SU-DHL-6 (cell line): ENCODE data around the gene DTX3.
"Not testable (repeated sequence)": the region's sequence is repeated elsewhere in the genome, so short reads cannot be mapped to it uniquely, and the experiment has no call there.

Source experiments
- H2AFZ ChIP-seq: fragments of 200-600 bp; sonication (generic); 2 replicates; pipeline ENCODE4 v1.6.1; 2014; ENCODE audit warnings: low read depth, mild to moderate bottlenecking, moderate library complexity, mixed read lengths, antibody characterized with exemption, low read length; ENCODE audit not compliant: severe bottlenecking
- H3F3A ChIP-seq: fragments of 200-600 bp; shearing (Covaris generic); 2 replicates; pipeline ENCODE4 v1.6.0; 2016; ENCODE audit warnings: antibody characterized with exemption, mild to moderate bottlenecking; ENCODE audit not compliant: insufficient read depth
- H3K27ac ChIP-seq: fragments of 200-600 bp; sonication (generic); 2 replicates; pipeline ENCODE4 v1.5.1; 2016; ENCODE audit warnings: low read depth, mild to moderate bottlenecking, low read length, moderate library complexity, mixed read lengths
- H3K27me3 ChIP-seq: fragments of 200-600 bp; sonication (generic), shearing (Covaris generic); 2 replicates; pipeline ENCODE4 v1.6.0; 2014; ENCODE audit warnings: mild to moderate bottlenecking, low read length
- H3K36me3 ChIP-seq: fragments of 200-600 bp; sonication (generic); 2 replicates; pipeline ENCODE4 v1.6.1; 2014; ENCODE audit warnings: mild to moderate bottlenecking, low read length, mixed read lengths
- H3K4me2 ChIP-seq: fragments of 300-600, 200-600 bp; shearing (Covaris generic), sonication (generic); 2 replicates; pipeline ENCODE4 v1.6.0; 2014; ENCODE audit warnings: low read length, low read depth, mild to moderate bottlenecking; ENCODE audit not compliant: poor library complexity, severe bottlenecking
- H3K4me3 ChIP-seq: fragments of 200-600 bp; sonication (generic); 2 replicates; pipeline ENCODE4 v1.5.1; 2014; ENCODE audit warnings: antibody characterized with exemption, low read length, mild to moderate bottlenecking, mixed read lengths; ENCODE audit not compliant: insufficient read depth, poor library complexity, severe bottlenecking
- H3K79me2 ChIP-seq: fragments of 200-600 bp; sonication (generic); 2 replicates; pipeline ENCODE4 v1.6.1; 2014; ENCODE audit warnings: mild to moderate bottlenecking, low read length, moderate library complexity; ENCODE audit not compliant: insufficient read depth
- H3K9ac ChIP-seq: fragments of 200-600 bp; sonication (generic); 2 replicates; pipeline ENCODE4 v1.7.0; 2014; ENCODE audit warnings: mild to moderate bottlenecking, low read length
- H3K9me2 ChIP-seq: fragments of 200-600 bp; sonication (generic); replicated peaks from 2 replicates; pipeline ENCODE4 v1.6.1; 2014; ENCODE audit warnings: low read length; ENCODE audit not compliant: insufficient read depth
- H3K9me3 ChIP-seq: fragments of 200-600 bp; sonication (generic); 2 replicates; pipeline ENCODE4 v1.6.1; 2014; ENCODE audit warnings: low read length, mixed read lengths; ENCODE audit not compliant: insufficient read depth
- H4K20me1 ChIP-seq: fragments of 200-600 bp; sonication (generic); 2 replicates; pipeline ENCODE4 v1.6.1; 2014; ENCODE audit warnings: low read depth, mild to moderate bottlenecking, antibody characterized with exemption, low read length, moderate library complexity, mixed read lengths
- EZH2phosphoT487 ChIP-seq: fragments of 200-600 bp; sonication (generic), shearing (Covaris generic); conservative IDR thresholded peaks from 2 replicates; pipeline ENCODE4 v1.6.1; 2018; ENCODE audit warnings: mild to moderate bottlenecking, antibody characterized with exemption, low read length, moderate library complexity, mixed read lengths
- TF ChIP-seq, protein P1 (sequence below): fragments of 200-600 bp; sonication (generic); IDR thresholded peaks from one replicate; pipeline ENCODE4 v1.5.1; 2017; ENCODE audit warnings: antibody characterized with exemption, mild to moderate bottlenecking, low read length, moderate library complexity; ENCODE audit not compliant: insufficient read depth, poor library complexity, severe bottlenecking

The DTX3 gene

GRCh38 chr12:57631566-57632072 is 27.0 kb downstream of the DTX3 start:
- Histone ChIP-seq H3K79me2 (no peaks in the 10 kb centered on the region), H3K9me2 (no peaks in the 10 kb centered on the region), H3K9me3 (no peaks in the 10 kb centered on the region), H3K27me3 (no peaks in the 10 kb centered on the region), H3K36me3 (no peaks in the 10 kb centered on the region), H3F3A (no peaks in the 10 kb centered on the region), H2AFZ (no peak overlapping the region), H3K27ac (no peak overlapping the region), H4K20me1 (no peaks in the 10 kb centered on the region), H3K4me2 (no peak overlapping the region), H3K4me3 (no peak overlapping the region), H3K9ac (no peak overlapping the region)
- no peak for TF ChIP-seq EZH2phosphoT487
- TF ChIP-seq, protein P1, sequence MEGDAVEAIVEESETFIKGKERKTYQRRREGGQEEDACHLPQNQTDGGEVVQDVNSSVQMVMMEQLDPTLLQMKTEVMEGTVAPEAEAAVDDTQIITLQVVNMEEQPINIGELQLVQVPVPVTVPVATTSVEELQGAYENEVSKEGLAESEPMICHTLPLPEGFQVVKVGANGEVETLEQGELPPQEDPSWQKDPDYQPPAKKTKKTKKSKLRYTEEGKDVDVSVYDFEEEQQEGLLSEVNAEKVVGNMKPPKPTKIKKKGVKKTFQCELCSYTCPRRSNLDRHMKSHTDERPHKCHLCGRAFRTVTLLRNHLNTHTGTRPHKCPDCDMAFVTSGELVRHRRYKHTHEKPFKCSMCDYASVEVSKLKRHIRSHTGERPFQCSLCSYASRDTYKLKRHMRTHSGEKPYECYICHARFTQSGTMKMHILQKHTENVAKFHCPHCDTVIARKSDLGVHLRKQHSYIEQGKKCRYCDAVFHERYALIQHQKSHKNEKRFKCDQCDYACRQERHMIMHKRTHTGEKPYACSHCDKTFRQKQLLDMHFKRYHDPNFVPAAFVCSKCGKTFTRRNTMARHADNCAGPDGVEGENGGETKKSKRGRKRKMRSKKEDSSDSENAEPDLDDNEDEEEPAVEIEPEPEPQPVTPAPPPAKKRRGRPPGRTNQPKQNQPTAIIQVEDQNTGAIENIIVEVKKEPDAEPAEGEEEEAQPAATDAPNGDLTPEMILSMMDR, result no peak

DNA sequence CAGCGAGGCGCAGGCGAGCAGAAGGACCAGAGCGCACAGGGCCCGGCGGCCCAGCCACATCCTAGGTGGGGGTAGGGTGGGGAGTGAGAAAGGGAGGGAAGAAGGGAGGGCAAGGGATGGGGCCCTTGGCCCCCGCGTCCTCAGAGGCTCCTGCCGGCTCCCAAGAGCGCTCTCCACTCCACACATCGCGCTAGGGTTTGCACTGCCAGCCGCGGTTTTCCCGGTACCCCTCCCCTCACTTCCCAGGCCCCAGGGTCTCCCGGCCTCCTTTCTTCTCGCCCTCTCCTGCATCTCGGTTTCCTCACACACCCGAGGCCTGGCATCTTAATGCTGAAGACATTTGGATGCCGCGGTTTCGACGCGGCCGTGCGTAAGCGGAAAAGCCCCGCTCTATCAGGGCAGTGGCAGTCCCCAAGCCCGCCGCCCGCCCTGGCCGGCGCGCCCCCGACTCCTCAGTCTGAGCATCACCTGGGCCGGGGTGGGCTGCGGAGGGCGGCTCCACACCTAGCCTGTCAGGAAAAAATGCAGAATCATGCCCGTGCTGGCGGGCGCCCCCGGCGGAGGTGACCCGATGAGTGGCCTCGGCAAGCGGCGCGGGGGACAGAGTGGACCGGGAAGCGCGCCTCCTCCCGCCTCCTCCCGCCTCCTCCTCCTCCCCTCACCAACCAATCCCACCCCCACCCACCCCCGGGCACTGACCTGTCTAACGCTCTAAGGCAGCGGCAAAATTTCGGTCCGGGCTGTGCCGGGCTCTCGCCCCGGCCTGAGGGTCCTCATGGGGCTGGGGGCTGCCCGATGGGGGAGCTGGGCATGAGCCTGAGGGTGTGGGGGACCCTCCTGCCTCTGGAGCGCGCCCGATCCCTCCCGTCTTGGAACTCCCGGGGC is 27.7 kb downstream of the DTX3 start:
- H2AFZ ChIP-seq, result peak overlapping the region; percentile 96
- no peaks in the 10 kb centered on the region for H3K27me3 ChIP-seq

DNA sequence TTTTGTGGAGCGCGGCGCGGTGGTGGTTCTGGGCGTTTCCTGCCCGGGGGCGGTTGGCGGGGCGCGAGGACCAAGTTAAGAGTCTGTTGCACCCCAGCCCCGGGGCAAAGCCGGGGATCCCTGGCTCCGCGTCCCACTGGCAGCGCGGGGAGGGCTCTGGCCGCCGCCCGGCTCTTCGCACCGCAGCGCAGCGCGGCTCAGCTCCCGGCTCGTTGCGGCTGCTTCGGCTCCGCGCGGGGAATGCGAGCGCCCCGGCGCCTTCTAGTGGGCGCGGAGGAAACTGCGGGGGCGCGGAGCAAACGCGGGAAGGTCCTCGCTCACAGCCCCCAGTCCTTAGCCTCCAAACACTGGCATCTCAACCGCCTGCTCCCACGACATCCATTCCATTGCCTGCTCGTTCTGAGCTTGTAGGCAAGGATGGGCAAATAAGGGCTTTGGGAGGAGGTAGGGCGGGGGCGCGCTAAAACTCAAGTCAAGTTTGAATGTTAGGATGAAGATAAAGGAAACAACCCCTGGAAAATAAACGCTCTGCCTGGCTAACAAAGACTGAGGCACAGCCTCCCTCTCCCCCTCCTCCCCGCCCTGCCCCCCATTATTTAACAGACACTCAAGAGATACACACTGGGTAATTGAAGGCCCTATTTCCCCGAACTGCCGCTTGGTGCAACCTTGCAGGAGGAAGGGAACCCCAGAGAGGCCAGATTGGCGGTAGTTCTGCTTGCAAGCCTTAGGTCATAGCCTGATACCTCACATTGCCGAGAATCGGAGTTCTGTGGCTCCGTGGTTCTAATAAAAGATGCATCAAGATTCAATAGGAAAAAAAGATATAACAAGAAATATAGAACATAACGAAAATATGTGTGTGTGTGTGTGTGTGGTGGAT is 28.6 kb downstream of the DTX3 start, which contains the start of gene B4GALNT1:
Gene B4GALNT1, minus strand, starts transcription at position 244 of the 883 bp plus-strand sequence. CDS start 1,069 bp downstream, outside the sequence.
- TF ChIP-seq, protein P1, result peak; percentile 86
- no peak for TF ChIP-seq EZH2phosphoT487
- Histone ChIP-seq H3K9me2 (no peaks in the 10 kb centered on the region), H3K27me3 (no peaks in the 10 kb centered on the region), H3K9ac (peak within 1 kb of the TSS; percentile 71), H3K4me2 (peak within 1 kb of the TSS; percentile 83), H3K9me3 (no peaks in the 10 kb centered on the region), H2AFZ (peak within 1 kb of the TSS; percentile 96), H3K4me3 (peak within 1 kb of the TSS; percentile 61), H3K36me3 (no peaks in the 10 kb centered on the region), H3F3A (no peaks in the 10 kb centered on the region), H3K27ac (no peak within 1 kb of the TSS), H3K79me2 (no peaks in the 10 kb centered on the region), H4K20me1 (no peaks in the 10 kb centered on the region)

More for the DNA sequence above, 27.7 kb downstream of the DTX3 start:
- H3K27ac ChIP-seq, result no peak overlapping the region
- no peaks in the 10 kb centered on the region for H3K9me3 ChIP-seq
- no peaks in the 10 kb centered on the region for H4K20me1 ChIP-seq
- peak overlapping the region; percentile 71 for H3K9ac ChIP-seq
- no peak for TF ChIP-seq EZH2phosphoT487
- TF ChIP-seq, protein P1, result no peak
- no peaks in the 10 kb centered on the region for H3F3A ChIP-seq
- H3K36me3 ChIP-seq, result no peaks in the 10 kb centered on the region
- peak overlapping the region; percentile 83 for H3K4me2 ChIP-seq
- no peaks in the 10 kb centered on the region for H3K79me2 ChIP-seq
- peak overlapping the region; percentile 61 for H3K4me3 ChIP-seq
- H3K9me2 ChIP-seq, result no peaks in the 10 kb centered on the region

DNA sequence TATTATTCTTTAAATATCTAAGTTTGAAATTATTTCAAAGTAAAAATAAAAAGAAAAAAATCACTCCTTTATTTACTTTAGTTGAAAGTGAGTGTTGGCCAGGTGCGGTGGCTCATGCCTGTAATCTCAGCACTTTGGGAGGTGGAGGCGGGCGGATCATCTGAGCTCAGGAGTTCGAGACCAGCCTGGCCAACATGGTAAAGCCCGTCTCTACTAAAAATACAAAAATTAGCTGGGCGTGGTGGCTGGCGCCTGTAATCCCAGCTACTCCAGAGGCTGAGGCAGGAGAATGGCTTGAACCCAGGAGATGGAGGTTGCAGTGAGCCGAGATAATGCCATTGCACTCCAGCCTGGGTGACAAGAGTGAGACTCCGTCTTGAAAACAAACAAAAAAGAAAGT is 32.1 kb downstream of the DTX3 start:
- not testable (repeated sequence) for H3K4me3 ChIP-seq, H3K9ac ChIP-seq, H3K36me3 ChIP-seq, H3K79me2 ChIP-seq, H4K20me1 ChIP-seq, H2AFZ ChIP-seq, H3K27me3 ChIP-seq, H3K9me2 ChIP-seq, H3K4me2 ChIP-seq, H3K27ac ChIP-seq, H3F3A ChIP-seq, H3K9me3 ChIP-seq
